IPS-18c (cell line): ENCODE results near the gene MPEG1.

ENCODE experiments used
- H3K4me3 ChIP-seq: 2 replicates; pipeline ENCODE4 v1.7.0; 2013; ENCODE audit warnings: low read depth, mild to moderate bottlenecking, low read length, moderate library complexity; ENCODE audit not compliant: insufficient read depth
- H3K9me3 ChIP-seq: one replicate; pipeline ENCODE4 v1.6.1; 2013; ENCODE audit warnings: mild to moderate bottlenecking, low read length, moderate library complexity; ENCODE audit not compliant: control insufficient read depth, insufficient read depth

MPEG1 gene

GRCh38 chr11:59198726-59199125, 14.0 kb downstream of the MPEG1 start:
- H3K4me3 ChIP-seq = no peak overlapping the region
- no peaks in the 10 kb centered on the region for H3K9me3 ChIP-seq

GRCh38 chr11:59197991-59198390, 14.7 kb downstream of the MPEG1 start:
- H3K9me3 ChIP-seq = no peaks in the 10 kb centered on the region
- no peak overlapping the region for H3K4me3 ChIP-seq

DNA sequence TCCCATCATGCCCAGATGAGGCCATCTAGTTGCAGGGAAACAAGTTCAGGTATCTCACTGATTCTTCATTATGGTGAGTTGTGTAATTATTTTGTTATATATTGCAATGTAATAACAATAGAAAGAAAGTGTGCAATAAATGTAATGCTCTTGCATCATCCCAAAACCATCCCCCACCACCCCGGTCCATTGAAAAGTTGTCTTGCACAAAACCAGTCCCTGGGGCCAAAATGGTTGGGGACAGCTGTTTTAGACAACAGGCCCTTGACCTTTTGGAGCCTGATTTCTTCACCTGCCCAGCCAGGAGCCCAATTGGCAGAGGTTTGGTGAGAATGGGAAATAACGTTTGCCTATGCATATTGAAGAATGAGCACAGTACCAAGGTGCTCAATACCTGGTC, 15.9 kb downstream of the MPEG1 start:
- Histone ChIP-seq H3K9me3 (no peaks in the 10 kb centered on the region), H3K4me3 (no peak overlapping the region)

DNA sequence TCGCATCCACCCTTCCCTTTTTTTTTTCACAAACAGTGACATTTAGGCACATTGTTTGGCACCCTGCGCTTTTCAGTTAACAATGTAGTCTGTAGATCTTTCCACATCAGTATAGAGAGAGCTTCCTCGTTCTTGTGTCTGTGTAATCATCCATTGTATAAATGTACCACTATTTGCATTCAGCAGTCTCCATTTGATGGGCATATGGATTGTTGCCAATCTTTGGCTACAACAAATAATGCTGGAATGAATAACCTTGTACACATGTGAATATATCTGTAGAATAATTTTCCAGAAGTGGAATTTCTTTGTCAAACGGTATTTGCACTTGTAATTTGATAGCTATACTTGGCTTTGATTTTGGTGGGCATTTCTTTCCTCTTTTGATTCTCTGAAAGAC, 17.1 kb downstream of the MPEG1 start:
- Histone ChIP-seq H3K9me3 (no peaks in the 10 kb centered on the region), H3K4me3 (no peak overlapping the region)

DNA sequence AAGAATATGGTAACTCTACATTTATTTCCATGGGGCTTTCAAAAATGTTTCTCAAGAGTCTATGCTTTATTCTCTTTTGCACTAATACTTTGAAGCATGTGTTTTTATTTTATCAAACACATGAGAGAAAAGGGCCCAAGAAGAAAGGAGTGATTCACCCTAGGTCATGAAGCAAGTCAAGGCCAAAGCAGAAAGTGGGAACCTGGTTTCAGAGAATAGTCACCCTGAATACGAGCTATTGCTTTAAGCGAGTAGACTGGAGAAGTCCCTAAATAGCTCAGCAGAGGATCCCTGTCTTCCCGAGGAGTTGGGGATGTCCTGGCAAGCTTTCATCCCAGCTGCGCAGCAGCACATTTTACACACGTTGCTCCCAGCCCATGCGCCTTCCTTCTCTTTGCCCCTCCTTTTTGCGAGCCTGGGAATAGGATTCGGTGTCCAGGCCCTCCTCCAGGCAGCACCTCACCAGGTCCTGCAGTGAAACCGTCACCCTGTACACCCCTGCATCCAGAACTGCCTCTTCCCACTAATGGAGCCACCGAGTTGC, 19.1 kb downstream of the MPEG1 start:
- no peak overlapping the region for H3K4me3 ChIP-seq
- no peaks in the 10 kb centered on the region for H3K9me3 ChIP-seq

- no peak overlapping the region for H3K4me3 ChIP-seq
- H3K9me3 ChIP-seq = no peaks in the 10 kb centered on the region
Measured at GRCh38 chr11:59192446-59193020, 20.2 kb downstream of the MPEG1 start.

DNA sequence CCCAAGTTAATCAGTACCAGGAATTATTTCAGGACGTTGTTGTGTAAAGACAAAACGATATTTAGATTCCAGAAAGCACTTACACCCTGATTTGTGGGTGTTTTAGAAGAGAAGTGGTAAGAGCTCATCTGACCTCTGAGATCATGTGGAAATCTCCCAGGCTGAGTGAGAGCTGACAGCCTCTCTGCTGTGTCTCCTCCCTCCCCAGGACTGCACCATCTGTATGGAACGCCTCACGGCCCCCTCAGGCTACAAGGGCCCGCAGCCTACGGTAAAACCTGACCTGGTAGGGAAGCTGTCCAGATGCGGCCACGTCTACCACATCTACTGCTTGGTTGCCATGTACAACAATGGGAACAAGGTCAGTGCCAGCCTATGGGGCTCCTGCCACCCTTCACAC, 20.8 kb downstream of the MPEG1 start:
- no peaks in the 10 kb centered on the region for H3K9me3 ChIP-seq
- no peak overlapping the region for H3K4me3 ChIP-seq

DNA sequence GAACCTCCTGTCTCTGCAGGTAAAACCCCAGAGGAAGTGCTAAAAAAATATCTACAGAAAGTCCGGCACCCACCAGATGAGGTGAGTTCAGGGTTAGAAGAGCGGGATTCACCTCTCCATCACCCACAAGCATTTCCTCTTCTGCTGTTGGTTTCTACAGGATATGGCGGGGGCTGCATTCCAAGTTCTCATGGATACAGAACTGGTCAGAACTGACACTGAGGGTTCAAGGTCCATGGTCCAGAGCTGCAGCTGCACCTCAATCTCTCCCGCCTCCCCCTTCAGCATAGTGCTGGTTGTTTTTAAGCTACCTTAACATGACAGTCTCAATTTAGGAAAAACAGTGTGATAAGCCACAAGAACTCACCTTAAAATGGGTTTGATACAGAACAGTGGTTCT, 21.6 kb downstream of the MPEG1 start:
- H3K4me3 ChIP-seq = no peak overlapping the region
- H3K9me3 ChIP-seq = no peaks in the 10 kb centered on the region

DNA sequence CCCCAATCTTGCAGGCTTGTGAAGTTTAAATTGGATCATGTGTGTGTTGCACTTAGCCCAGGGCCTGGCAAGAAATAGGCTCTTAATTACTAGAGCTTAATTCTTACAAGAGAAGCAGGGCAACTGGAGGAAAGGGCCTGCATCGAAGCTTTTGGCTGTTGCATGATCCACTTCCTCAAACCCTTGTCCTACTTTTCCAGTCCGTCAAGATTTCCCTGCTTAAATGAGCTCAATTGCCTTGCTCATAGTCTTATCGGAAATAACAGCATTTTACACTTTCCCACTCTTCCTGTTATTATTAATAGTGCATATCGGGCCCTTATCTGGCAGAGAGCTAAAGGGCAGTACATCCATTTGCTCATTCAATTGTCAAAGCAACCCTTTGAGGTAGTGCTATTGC, 22.7 kb downstream of the MPEG1 start:
- no peak overlapping the region for H3K4me3 ChIP-seq
- no peaks in the 10 kb centered on the region for H3K9me3 ChIP-seq

GRCh38 chr11:59188954-59189353, 23.8 kb downstream of the MPEG1 start:
- Histone ChIP-seq H3K4me3 (no peak overlapping the region), H3K9me3 (no peaks in the 10 kb centered on the region)

DNA sequence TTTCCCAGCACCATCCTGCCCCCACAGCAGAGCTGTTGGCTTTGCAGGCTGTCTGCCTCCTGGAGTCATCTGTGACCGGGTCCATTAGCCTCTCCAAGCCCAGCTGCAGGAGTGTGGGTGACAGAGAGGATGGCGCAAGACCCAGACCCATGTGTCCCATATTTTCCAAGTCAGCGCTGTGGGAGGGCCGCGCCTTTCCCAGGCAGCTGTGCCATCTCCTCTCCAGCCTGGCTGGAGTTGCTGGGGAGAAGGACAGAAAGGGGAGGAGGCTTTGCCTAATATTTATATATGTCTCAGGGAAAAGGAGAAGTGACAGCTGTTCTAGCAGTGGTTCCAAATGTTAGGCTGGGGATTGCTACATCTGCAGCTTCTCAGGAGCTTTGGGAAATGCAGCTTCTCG, 25.1 kb downstream of the MPEG1 start:
- Histone ChIP-seq H3K4me3 (no peak overlapping the region), H3K9me3 (no peaks in the 10 kb centered on the region)

DNA sequence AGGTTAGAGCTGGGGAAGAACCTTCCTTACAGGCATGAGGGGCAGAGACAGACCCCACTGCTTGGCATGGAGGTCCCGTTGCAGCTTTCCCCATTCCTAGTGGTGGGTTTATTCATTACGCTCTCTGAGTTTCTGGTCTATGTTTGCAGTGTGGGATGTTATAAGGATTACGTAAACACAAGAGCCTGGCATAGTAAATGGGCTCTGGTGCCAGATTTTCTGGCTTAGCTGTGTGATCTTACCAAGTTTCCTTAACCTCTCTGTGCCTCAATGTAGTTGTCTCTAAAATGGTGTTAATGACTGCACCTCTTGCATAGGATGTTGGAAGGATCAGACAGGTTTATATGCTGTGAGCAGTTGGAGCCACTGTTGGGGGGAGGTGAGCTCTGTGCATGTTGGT, 25.7 kb downstream of the MPEG1 start:
- Histone ChIP-seq H3K9me3 (no peaks in the 10 kb centered on the region), H3K4me3 (no peak overlapping the region)

- H3K4me3 ChIP-seq = no peak overlapping the region
- H3K9me3 ChIP-seq = no peaks in the 10 kb centered on the region
Measured at GRCh38 chr11:59186130-59186594, 26.6 kb downstream of the MPEG1 start.

DNA sequence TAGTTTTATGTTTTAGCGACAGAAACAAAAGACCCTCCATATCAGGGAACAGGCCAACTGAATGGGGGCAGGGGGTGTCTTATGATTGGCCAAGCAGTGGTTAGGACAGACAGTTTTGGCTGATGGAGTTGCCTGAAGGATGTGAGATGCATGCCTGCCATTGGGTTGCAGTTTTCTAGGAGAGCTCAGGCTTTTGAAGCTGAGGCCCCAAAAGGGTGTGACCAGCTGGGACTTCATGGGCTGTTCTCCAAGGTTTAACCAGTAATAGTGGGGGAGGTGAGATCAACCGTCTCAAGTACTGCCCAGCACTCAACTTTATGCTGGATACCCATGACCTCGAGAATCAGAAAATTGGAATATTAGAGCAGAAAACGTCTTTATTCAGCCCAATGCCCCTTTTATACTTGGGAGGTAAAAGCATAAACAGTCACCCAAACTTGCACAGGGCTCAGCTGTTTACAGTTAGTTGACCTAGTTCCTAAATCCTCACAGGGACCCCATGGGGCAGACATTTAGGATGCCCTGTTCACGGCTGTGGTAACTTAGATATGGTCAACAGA, 27.3 kb downstream of the MPEG1 start:
- Histone ChIP-seq H3K9me3 (no peaks in the 10 kb centered on the region), H3K4me3 (no peak overlapping the region)

- H3K9me3 ChIP-seq = no peaks in the 10 kb centered on the region
Measured at GRCh38 chr11:59184691-59185339, 27.9 kb downstream of the MPEG1 start.

GRCh38 chr11:59183771-59184170, 29.0 kb downstream of the MPEG1 start:
- Histone ChIP-seq H3K4me3 (no peak overlapping the region), H3K9me3 (peaks cover 8% of the 10 kb centered on the region)

More at GRCh38 chr11:59184691-59185339, 27.9 kb downstream of the MPEG1 start:
- no peak overlapping the region for H3K4me3 ChIP-seq

- Histone ChIP-seq H3K9me3 (peaks cover 8% of the 10 kb centered on the region), H3K4me3 (no peak overlapping the region)
Measured at GRCh38 chr11:59182457-59183151, 30.1 kb downstream of the MPEG1 start.
